22Rv1 (cell line): ENCODE measurements around the gene BCAS1.

Source experiments
- ZFX ChIP-seq: fragments of 450-650 bp; IDR thresholded peaks from 2 replicates; pipeline ENCODE4 v1.6.1; 2017; ENCODE audit warnings: antibody characterized with exemption, borderline replicate concordance
- TF ChIP-seq, protein P1 (sequence below): fragments of 450-650 bp; IDR thresholded peaks from 2 replicates; pipeline ENCODE4 v1.5.1; 2017; ENCODE audit warnings: mild to moderate bottlenecking

- TF ChIP-seq, protein P1, sequence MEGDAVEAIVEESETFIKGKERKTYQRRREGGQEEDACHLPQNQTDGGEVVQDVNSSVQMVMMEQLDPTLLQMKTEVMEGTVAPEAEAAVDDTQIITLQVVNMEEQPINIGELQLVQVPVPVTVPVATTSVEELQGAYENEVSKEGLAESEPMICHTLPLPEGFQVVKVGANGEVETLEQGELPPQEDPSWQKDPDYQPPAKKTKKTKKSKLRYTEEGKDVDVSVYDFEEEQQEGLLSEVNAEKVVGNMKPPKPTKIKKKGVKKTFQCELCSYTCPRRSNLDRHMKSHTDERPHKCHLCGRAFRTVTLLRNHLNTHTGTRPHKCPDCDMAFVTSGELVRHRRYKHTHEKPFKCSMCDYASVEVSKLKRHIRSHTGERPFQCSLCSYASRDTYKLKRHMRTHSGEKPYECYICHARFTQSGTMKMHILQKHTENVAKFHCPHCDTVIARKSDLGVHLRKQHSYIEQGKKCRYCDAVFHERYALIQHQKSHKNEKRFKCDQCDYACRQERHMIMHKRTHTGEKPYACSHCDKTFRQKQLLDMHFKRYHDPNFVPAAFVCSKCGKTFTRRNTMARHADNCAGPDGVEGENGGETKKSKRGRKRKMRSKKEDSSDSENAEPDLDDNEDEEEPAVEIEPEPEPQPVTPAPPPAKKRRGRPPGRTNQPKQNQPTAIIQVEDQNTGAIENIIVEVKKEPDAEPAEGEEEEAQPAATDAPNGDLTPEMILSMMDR = no peak
- no peak for TF ChIP-seq ZFX
Observed at GRCh38 chr20:53949319-53949839, 121.0 kb downstream of the BCAS1 start.
